Erythroblast (primary cell): ENCODE results near the gene PTK6.

Source experiments
- GATA1 ChIP-seq: IDR thresholded peaks from 2 replicates; pipeline ENCODE4 v1.6.1; 2011; ENCODE audit warnings: low read depth, mild to moderate bottlenecking, control low read depth, low read length, moderate library complexity
- POLR2A ChIP-seq: IDR thresholded peaks from 2 replicates; pipeline ENCODE4 v1.6.1; 2011; ENCODE audit warnings: mild to moderate bottlenecking, low read length

DNA sequence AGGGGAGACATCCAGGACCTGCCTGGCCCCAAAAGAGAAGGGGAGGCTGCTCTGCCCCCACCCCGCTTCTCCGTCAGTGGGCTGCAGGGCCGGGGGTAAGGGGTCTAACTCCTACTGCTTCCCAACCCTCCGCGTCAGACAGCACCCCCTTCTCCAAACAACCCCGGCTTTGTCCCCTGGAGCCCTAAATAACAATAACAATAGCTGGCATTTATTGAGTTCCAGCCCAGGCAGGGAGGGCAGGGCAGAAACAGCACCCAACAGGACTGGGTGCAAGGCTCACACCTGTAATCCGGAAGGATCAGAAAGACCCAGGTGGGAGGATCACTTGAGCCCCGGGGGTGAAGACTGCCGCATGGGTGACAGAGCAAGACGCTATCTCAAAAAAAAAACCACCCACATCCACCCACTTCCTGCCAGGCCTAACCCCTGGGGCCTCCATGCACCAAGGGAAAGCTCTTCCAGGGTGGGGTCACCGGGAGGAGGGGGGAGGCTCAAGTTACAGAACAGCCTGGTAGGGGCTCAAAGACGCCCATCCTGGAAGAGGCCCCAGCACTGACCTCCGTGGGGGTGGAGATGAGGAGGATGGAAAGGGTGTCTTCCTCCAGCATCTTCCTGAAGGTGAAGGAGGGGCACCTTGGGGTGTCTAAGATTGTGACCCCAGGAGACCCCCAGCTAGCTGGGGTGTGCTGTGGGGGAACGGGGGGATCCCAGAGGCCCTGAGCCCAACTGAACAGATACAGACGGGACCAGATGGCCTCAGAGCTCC lies 15.5 kb upstream of the PTK6 start:
- no peak for TF ChIP-seq POLR2A
- no peak for TF ChIP-seq GATA1
